Ramos (cell line): ENCODE measurements around the gene KLK10.

Experiments
- in situ Hi-C: fragments of 300-500 bp; cut with MboI; formaldehyde crosslinking; loops from one replicate; pipeline ENCODE4 v1.14.3; 2022; ENCODE audit warnings: low sequenced_read_pairs; ENCODE audit not compliant: unreplicated experiment

The KLK10 gene

GRCh38 chr19:51019544-51019925 lies at the start of gene KLK10:
Gene KLK10 (minus strand): TSS chr19:51019709. CDS start chr19:51019130, 579 bp downstream.
- in situ Hi-C loops = no loop called here

GRCh38 chr19:51066393-51067186 lies 47.1 kb upstream of the KLK10 start:
- in situ Hi-C loops = no loop called here

GRCh38 chr19:51065221-51065960 lies 45.9 kb upstream of the KLK10 start:
- in situ Hi-C loops = no loop called here

DNA sequence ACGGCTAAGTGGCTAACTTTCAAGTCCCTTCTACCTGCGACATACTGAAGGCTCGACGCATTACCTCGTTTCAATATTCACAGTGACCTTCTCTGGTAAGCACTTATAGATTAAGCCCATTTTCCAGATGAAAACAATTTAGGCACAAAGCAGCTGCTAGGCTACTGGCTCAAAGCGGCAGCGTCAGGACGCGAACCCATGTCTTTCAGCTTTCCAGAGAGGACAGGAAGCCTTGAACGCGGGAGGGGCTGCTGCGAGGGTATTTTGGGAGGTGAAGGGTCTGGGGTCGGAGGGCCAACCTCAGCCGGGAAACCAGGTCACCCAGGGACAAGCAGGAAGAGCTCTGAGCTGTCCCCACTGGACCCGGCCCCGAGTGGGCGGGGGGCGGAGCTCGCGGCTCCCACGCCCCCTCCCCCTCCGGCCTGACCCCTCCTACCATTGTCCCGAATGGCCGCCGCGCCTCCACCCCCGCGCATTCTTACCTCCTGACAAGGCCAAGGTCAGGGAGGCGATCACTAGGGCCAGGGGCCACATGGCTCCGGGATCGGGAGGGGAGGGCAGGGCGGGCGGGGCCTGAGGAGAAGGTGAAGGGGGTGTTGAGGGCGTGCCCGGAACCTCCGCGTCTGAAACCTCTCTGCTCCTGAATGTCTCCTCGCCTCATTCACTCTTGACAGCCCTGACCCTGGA lies 45.2 kb upstream of the KLK10 start, which contains the start of gene KLK13:
TSS of gene KLK13 (minus strand) at position 559 of the 687 bp plus-strand sequence. CDS start at position 534, 25 bp downstream.
- in situ Hi-C loops = no loop called here

DNA sequence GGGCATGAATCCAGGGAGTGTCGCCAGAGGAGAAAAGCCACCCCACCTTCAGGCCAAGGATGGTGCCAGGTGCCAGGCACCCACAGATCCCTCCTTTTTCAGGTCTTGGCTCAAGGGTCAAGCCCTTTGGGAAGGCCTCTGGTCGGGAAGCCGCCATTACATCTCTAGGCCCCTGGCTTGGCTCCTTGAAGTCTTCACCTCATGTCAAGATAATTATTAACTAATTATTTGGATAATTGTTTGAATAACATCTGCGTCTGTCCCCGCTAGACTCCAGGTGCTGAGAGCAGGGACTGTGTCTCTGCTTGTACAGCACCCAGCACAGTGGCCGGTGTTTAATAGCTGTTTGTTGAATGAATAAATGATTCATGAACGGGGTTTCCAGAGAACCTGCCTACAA lies 44.2 kb upstream of the KLK10 start:
- in situ Hi-C loops = no loop called here

GRCh38 chr19:51060973-51061372 lies 41.5 kb upstream of the KLK10 start:
- in situ Hi-C loops = no loop called here

GRCh38 chr19:51060336-51060735 lies 40.8 kb upstream of the KLK10 start:
- in situ Hi-C loops = no loop called here

DNA sequence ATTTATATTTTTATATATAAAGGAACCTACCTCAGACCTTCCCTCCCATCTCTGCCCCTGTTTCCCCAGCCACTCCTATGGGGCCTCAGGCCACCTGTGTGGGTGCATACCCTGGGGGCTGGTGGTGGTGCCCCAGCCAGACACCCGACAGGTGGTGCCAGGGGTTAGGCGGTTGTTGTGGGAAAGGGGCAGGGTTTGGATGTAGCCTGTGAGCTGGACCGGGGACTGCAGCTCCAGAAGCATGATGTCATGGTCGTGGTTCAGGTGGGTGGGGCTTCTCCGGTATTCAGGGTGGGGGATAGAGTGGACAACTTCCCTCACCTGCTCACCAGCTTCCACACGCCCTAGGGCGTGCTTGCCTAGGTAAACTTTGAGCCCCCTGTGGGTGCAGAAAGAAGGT lies 40.2 kb upstream of the KLK10 start:
- in situ Hi-C loops = no loop called here

DNA sequence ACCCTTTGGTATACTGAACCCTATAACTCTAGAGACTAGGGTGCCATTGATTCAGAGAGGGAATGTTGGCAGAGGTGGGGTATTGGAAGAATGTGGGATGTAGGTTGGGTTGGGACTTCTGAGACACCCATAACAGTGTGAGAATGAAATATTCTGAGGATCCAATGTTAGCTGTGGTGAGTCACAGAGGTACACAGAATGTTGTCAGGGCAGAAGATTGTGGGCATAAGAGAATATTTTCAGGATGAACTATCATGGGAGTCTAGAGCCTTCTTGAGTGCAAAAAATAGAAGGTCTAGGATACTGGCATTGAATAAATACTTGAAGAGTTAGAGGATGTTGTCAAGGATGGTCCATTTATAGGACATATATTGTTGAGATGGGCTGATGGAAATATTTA lies 36.4 kb upstream of the KLK10 start:
- in situ Hi-C loops = no loop called here

DNA sequence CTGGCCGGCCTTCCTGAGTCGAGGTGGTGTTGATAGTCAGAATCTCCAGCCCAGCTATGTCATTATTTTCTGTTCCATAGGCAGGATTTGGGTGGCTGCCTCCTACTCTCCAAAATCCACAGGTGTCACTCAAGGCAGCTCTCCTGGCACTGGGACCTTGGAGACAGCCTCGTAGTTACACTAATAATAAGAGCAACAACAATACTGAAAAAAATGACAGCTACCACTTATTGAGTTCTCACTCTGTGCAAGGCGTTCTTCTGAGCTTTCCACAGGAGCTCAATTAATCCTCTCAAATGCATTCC lies 27.5 kb upstream of the KLK10 start:
- in situ Hi-C loops = no loop called here

DNA sequence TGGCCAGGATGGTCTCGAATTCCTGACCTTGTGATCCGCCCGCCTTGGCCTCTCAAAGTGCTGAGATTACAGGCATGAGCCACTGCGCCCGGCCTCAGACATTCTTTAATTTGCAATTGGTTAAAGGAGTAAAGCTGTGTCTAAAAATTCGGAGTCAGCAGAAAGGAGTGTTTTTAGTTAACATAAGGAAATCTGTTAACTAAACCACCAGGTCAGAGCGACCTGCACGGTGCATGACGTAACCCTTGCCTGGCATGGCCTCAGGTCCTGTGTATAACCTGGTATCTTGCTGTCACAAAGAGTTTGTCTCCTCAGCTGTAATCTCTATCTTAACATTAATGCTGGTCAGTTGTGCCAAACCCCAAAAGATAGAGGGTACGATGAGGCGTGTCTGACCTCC lies 24.8 kb upstream of the KLK10 start:
- in situ Hi-C loops = no loop called here

- in situ Hi-C loops = no loop called here
Measured at GRCh38 chr19:51043497-51043896, 24.0 kb upstream of the KLK10 start.

GRCh38 chr19:51040151-51040550 lies 20.6 kb upstream of the KLK10 start:
- in situ Hi-C loops = no loop called here

DNA sequence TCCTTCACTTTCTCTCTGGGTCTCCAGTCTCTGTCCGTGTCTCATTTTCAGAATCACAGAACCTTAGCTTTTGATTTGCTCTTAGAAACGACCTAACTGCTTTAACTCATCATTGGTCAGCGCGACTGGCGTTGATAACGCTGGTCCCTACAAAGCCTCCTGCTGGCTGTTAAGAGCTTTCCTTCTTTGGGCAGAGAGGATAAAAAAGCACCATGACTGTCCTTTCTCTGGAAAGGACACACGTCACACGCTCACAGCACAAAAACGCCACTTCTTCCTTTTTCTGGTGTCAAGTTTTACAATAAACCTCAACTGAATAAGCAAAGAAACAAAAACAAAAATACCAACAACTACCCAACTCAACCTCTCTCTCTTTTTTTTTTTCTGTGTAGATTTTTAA lies 17.0 kb upstream of the KLK10 start:
- in situ Hi-C loops = no loop called here

GRCh38 chr19:51034704-51035103 lies 15.2 kb upstream of the KLK10 start, which contains the start of gene KLK12:
Gene KLK12 (minus strand): TSS chr19:51035002. CDS start chr19:51034621, 381 bp downstream.
- in situ Hi-C loops = no loop called here

DNA sequence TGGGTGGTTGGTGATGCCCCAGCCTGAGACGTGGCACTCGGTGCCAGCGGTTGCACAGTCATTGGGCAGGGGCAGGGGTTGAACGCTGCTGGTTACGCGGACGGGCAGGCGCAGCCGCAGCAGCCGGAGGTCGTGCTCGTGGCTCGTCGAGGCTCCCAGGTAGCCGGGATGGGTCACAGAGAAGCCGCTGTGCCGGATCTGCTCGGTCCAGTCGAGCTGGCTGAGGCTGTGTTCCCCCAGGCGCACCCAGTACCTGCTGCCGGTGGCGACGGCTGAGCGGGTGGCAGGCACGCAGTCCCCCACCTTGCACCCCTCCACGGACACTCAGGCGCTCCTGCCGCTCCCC lies 12.3 kb upstream of the KLK10 start:
- in situ Hi-C loops = no loop called here

DNA sequence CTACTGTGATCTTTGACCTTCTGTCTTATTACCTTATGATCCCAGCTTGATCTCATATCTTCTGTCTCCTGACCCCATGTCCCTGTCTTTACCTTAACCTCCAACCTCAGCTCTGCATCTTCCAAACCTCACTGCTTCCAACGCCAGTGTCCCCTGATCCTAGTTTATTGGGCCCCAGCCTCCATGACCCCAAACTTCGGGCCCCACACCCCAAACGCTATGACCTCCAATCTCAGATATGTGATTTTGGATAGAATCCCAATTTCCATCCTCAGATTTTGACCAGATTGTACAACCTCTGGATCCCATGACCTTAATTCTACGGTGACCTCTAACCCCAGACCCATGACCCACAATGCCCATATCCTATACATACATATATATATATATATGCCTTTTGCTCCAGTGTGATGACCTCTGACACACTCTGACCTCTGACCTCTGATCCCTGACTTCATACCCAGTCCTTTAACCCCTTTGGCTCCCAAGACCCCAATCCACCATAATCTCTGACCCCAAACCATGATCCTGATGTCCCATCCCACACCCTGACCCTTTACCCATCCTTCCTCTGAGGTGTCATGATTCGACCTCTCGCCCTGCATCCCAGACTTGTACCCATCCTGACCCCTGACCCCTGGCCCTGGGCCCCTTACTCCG lies 11.8 kb upstream of the KLK10 start:
- in situ Hi-C loops = no loop called here

GRCh38 chr19:51030631-51031030 lies 11.1 kb upstream of the KLK10 start:
- in situ Hi-C loops = no loop called here

GRCh38 chr19:51029718-51030117 lies 10.2 kb upstream of the KLK10 start:
- in situ Hi-C loops = no loop called here

- in situ Hi-C loops = no loop called here
Measured at GRCh38 chr19:51027873-51028272, 8.4 kb upstream of the KLK10 start.
